SU-DHL-6 (cell line): ENCODE measurements around the gene MIGA1.

Source experiments
- CTCF ChIP-seq: fragments of 200-600 bp; sonication (generic); IDR thresholded peaks from one replicate; pipeline ENCODE4 v1.5.1; 2017; ENCODE audit warnings: antibody characterized with exemption, mild to moderate bottlenecking, low read length, moderate library complexity; ENCODE audit not compliant: insufficient read depth, poor library complexity, severe bottlenecking
- EZH2phosphoT487 ChIP-seq: fragments of 200-600 bp; sonication (generic), shearing (Covaris generic); conservative IDR thresholded peaks from 2 replicates; pipeline ENCODE4 v1.6.1; 2018; ENCODE audit warnings: mild to moderate bottlenecking, antibody characterized with exemption, low read length, moderate library complexity, mixed read lengths

- TF ChIP-seq CTCF: no peak
- TF ChIP-seq EZH2phosphoT487: no peak
Measured at GRCh38 chr1:77830946-77831345, 51.5 kb downstream of the MIGA1 start.
